Calu3 (cell line): ENCODE measurements around the gene TCP11L2. TPM values are rescaled to one million over a fixed set of nuclear protein-coding genes. Genes with fewer than 3 reads are reported as not detected.
A peak's percentile ranks its signal among the peaks of the same experiment; 100 is the strongest.

ENCODE experiments used
- BruUV-seq: library from RNA; stranded (reverse); fragments of 400-500 nt; replicated peaks from 2 replicates; lab custom pipeline; 2021; lab: Mats Ljungman, UMichigan
- CTCF ChIA-PET: fragments of 300-600 bp; sonication (Branson Sonifier 250); formaldehyde crosslinking; loops from one replicate; lab custom pipeline; 2022; ENCODE audit warnings: antibody characterized with exemption; lab: Charles Lee
- DNase-seq: peaks from one replicate; pipeline ENCODE4 v3.0.0; 2022
- H3K27ac Mint-ChIP-seq: one replicate; pipeline ENCODE4 v1.8.0; 2022; ENCODE audit warnings: mixed read lengths; ENCODE audit not compliant: unreplicated experiment
- H3K27me3 Mint-ChIP-seq: one replicate; pipeline ENCODE4 v1.8.0; 2022; ENCODE audit warnings: mixed read lengths; ENCODE audit not compliant: unreplicated experiment
- H3K36me3 Mint-ChIP-seq: one replicate; pipeline ENCODE4 v1.8.0; 2022; ENCODE audit warnings: mild to moderate bottlenecking, moderate library complexity, mixed read lengths; ENCODE audit not compliant: insufficient read depth, unreplicated experiment
- H3K4me1 Mint-ChIP-seq: one replicate; pipeline ENCODE4 v1.8.0; 2022; ENCODE audit warnings: mild to moderate bottlenecking, low read depth, mixed read lengths; ENCODE audit not compliant: unreplicated experiment
- H3K4me3 Mint-ChIP-seq: one replicate; pipeline ENCODE4 v1.8.0; 2022; ENCODE audit warnings: mild to moderate bottlenecking, low read depth, moderate library complexity, mixed read lengths; ENCODE audit not compliant: unreplicated experiment
- H3K9me3 Mint-ChIP-seq: one replicate; pipeline ENCODE4 v1.8.0; 2022; ENCODE audit warnings: low read depth, mixed read lengths; ENCODE audit not compliant: unreplicated experiment
- intact Hi-C: fragments of 100-400 bp; cut with micrococcal nuclease; formaldehyde crosslinking; loops from one replicate; pipeline ENCODE4 v1.10.0; 2022; ENCODE audit not compliant: unreplicated experiment
- total RNA-seq: library from RNA; stranded (reverse); gene quantifications from 2 replicates; pipeline ENCODE4 v1.2.3, GENCODE V29; 2022
- TF ChIP-seq, protein P1 (sequence below): fragments of 200-600 bp; IDR thresholded peaks from one replicate; pipeline ENCODE4 v1.8.0; 2022; ENCODE audit warnings: antibody characterized with exemption; ENCODE audit not compliant: unreplicated experiment

The TCP11L2 gene
- total RNA-seq, 1 experiment from 2014 or later = 37.7 TPM

DNA sequence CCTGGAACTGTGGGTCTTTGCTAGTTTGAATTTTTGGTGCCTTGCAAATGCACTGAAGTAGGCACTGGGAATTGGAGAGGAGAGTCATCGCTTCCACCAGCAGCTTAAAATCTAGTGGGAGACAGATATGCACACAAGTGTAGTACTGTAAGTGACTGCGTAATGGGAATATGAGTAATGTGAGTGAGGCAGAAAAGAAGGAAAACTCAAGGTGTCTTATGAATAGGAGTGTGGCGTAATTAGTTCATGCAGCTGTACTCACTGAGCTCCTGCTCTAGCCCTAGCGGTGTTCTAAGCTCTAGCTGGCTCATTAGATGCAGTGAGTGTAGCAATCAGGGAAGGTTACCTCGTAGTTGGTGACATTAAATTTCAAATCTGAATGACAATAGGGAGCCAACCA lies 2.8 kb downstream of the TCP11L2 start:
- Mint-ChIP-seq H3K4me3 (no peak overlapping the region), H3K27ac (no peak overlapping the region), H3K9me3 (no peaks in the 10 kb centered on the region), H3K27me3 (no peaks in the 10 kb centered on the region), H3K4me1 (peaks cover 70% of the 10 kb centered on the region), H3K36me3 (peaks cover 37% of the 10 kb centered on the region)
- TF ChIP-seq, protein P1, sequence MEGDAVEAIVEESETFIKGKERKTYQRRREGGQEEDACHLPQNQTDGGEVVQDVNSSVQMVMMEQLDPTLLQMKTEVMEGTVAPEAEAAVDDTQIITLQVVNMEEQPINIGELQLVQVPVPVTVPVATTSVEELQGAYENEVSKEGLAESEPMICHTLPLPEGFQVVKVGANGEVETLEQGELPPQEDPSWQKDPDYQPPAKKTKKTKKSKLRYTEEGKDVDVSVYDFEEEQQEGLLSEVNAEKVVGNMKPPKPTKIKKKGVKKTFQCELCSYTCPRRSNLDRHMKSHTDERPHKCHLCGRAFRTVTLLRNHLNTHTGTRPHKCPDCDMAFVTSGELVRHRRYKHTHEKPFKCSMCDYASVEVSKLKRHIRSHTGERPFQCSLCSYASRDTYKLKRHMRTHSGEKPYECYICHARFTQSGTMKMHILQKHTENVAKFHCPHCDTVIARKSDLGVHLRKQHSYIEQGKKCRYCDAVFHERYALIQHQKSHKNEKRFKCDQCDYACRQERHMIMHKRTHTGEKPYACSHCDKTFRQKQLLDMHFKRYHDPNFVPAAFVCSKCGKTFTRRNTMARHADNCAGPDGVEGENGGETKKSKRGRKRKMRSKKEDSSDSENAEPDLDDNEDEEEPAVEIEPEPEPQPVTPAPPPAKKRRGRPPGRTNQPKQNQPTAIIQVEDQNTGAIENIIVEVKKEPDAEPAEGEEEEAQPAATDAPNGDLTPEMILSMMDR = no peak
- DNase-seq = no peak
- CTCF ChIA-PET = interaction anchor here (1.2 kb wide), 1 partner anchor 82 kb away, joined by 4 read pairs; no protein-coding TSS in a partner anchor
- intact Hi-C loops = loop anchor here (5.0 kb wide), 1 partner anchor 58 kb away; the partner anchor contains the start of gene CKAP4
- BruUV-seq = no TSS peak

DNA sequence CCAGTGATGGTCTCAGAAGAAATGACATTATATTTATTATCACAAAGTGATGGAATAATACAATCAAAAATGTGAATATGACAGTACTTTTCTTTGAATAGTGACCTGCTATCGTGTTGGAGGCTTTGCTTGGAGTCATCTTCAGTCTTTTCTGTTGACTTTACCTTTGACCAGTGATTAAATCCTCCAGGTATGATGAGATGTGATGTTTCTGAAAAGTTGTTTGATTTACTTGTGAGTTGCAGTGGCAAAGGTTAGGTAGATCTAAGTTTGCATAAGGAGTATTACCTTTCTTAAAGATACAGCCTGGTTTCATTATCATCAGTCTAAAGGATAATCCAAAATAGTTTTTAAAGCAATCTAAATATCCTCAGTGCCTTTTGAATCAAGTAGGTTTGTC lies 4.6 kb downstream of the TCP11L2 start:
- CTCF ChIA-PET = no interaction called here
- Mint-ChIP-seq H3K4me1 (peaks cover 57% of the 10 kb centered on the region), H3K9me3 (no peaks in the 10 kb centered on the region), H3K4me3 (no peak overlapping the region), H3K27me3 (no peaks in the 10 kb centered on the region), H3K27ac (no peak overlapping the region), H3K36me3 (peaks cover 22% of the 10 kb centered on the region)
- TF ChIP-seq, protein P1 = no peak
- intact Hi-C loops = loop anchor here (5.0 kb wide), 1 partner anchor 60 kb away; the partner anchor contains the start of gene CKAP4
- no peak for DNase-seq
- BruUV-seq = no TSS peak

DNA sequence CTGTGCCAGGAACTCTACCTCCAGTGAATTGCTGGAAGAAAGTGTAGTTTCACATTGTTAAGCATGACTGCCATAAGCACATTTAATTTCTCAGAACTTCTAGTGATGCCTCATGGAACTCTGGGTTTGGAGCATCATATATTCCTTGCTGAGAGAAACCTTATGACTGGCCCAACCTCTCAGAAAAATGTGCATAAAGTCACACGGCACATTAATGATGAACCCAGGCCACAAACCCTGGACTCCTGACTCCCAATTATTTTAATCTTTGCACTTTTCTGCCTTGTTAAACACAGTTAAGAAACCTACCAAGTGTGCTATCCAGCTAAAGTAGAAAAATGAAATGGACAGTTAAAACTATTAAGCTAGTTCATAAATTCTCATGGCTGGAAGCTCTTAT lies 5.6 kb downstream of the TCP11L2 start:
- TF ChIP-seq, protein P1 = no peak
- CTCF ChIA-PET = no interaction called here
- intact Hi-C loops = loop anchor here (2.0 to 5.0 kb wide), 2 partner anchors 35 to 61 kb away; partner anchors contain the start of gene CKAP4
- no TSS peak for BruUV-seq
- Mint-ChIP-seq H3K27ac (no peak overlapping the region), H3K9me3 (no peaks in the 10 kb centered on the region), H3K4me1 (peaks cover 57% of the 10 kb centered on the region), H3K27me3 (no peaks in the 10 kb centered on the region), H3K4me3 (no peak overlapping the region), H3K36me3 (peaks cover 12% of the 10 kb centered on the region)
- no peak for DNase-seq

DNA sequence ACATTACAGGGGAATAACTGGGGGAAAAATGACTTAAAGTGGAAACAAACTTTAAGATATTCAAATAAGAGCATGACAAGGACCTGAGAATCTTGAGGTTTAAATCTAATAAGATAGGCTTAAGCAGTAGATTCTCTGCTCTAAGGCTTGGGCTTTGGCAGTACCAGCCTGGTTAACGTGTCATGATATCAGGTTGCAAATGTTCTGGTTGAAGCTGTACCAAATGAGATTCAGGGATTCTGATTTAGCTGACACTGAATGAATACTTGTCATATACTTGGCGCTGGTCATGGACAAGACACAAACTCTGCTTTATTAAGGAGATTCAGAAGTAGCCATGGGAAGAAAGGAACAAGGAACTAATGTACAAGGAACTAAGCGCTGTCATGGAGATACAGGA lies 6.1 kb downstream of the TCP11L2 start:
- Mint-ChIP-seq H3K36me3 (peaks cover 7% of the 10 kb centered on the region), H3K27ac (no peak overlapping the region), H3K9me3 (no peaks in the 10 kb centered on the region), H3K4me3 (peak overlapping the region; percentile 33), H3K27me3 (no peaks in the 10 kb centered on the region), H3K4me1 (peaks cover 57% of the 10 kb centered on the region)
- CTCF ChIA-PET = no interaction called here
- intact Hi-C loops = loop anchor here (2.0 to 5.0 kb wide), 2 partner anchors 34 to 61 kb away; partner anchors contain the start of gene CKAP4
- TF ChIP-seq, protein P1 = no peak
- no peak for DNase-seq
- no TSS peak for BruUV-seq
